Stomach (tissue), 4 donors: ENCODE measurements around the gene DEFB129.

Source experiments
- CTCF ChIP-seq, 7 experiments: fragments of 450-650 bp in 4 of 7; fragments of 200-600 bp in 3 of 7; sonication (generic) in 3 of 7; IDR thresholded peaks; one replicate each; pipeline ENCODE4 v1.5.1; 2016 to 2019; ENCODE audit warnings: antibody characterized with exemption in 7 of 7, control low read depth in 2 of 7, mild to moderate bottlenecking in 1 of 7
- POLR2A ChIP-seq, 4 donors: fragments of 450-650 bp; IDR thresholded peaks; one replicate each; pipeline ENCODE4 v1.6.1; 2016; ENCODE audit warnings: antibody characterized with exemption in 4 of 4, control low read depth in 2 of 4, mild to moderate bottlenecking in 1 of 4, moderate library complexity in 1 of 4

GRCh38 chr20:237929-238328 is 10.9 kb downstream of the DEFB129 start:
- TF ChIP-seq CTCF (IDR thresholded peaks at IDR 0.05) (no peak), POLR2A (IDR thresholded peaks at IDR 0.05) (no peak)
